MCF 10A (cell line): Measurements from ENCODE around the gene DIO1. TPM values are rescaled to one million over a fixed set of nuclear protein-coding genes. Genes with fewer than 3 reads are reported as not detected.

Source experiments
- BruUV-seq: library from RNA; stranded (reverse); fragments of 400-500 nt; replicated peaks from 2 replicates; lab custom pipeline; 2021; lab: Mats Ljungman, UMichigan
- CTCF ChIA-PET: fragments of 300-600 bp; sonication (Branson Sonifier 250); formaldehyde crosslinking; extraction: SDS; loops from one replicate; lab custom pipeline; 2021; ENCODE audit warnings: antibody characterized with exemption, inconsistent platforms; lab: Yijun Ruan, JAX
- POLR2A ChIA-PET: fragments of 300-600, 350-650 bp; sonication (Branson Sonifier 250); formaldehyde crosslinking; extraction: SDS; loops from one replicate; lab custom pipeline; 2020; ENCODE audit warnings: antibody characterized with exemption, inconsistent platforms; lab: Yijun Ruan, JAX
- DNase-seq: peaks from one replicate; pipeline ENCODE4 v3.0.0-alpha.2; 2018; ENCODE audit not compliant: unreplicated experiment
- H3K27ac Mint-ChIP-seq: one replicate; pipeline ENCODE4 v1.8.0; 2022; ENCODE audit warnings: mild to moderate bottlenecking, low read depth, mixed read lengths; ENCODE audit not compliant: unreplicated experiment
- H3K27me3 Mint-ChIP-seq: one replicate; pipeline ENCODE4 v1.8.0; 2022; ENCODE audit warnings: mixed read lengths; ENCODE audit not compliant: insufficient read depth, unreplicated experiment
- H3K36me3 Mint-ChIP-seq: one replicate; pipeline ENCODE4 v1.8.0; 2022; ENCODE audit warnings: mild to moderate bottlenecking, moderate library complexity, mixed read lengths; ENCODE audit not compliant: insufficient read depth, unreplicated experiment
- H3K4me1 Mint-ChIP-seq: one replicate; pipeline ENCODE4 v1.8.0; 2022; ENCODE audit warnings: mixed read lengths; ENCODE audit not compliant: insufficient read depth, unreplicated experiment
- H3K4me3 Mint-ChIP-seq: one replicate; pipeline ENCODE4 v1.8.0; 2022; ENCODE audit warnings: mild to moderate bottlenecking, moderate library complexity, mixed read lengths; ENCODE audit not compliant: unreplicated experiment
- H3K9me3 Mint-ChIP-seq: one replicate; pipeline ENCODE4 v1.8.0; 2022; ENCODE audit warnings: mixed read lengths; ENCODE audit not compliant: unreplicated experiment
- CTCF ChIP-seq: fragments of 200-600 bp; IDR thresholded peaks from one replicate; pipeline ENCODE4 v1.8.0; 2022; ENCODE audit warnings: antibody characterized with exemption, mild to moderate bottlenecking; ENCODE audit not compliant: unreplicated experiment
- intact Hi-C: fragments of 100-400 bp; cut with micrococcal nuclease; formaldehyde crosslinking; loops from 2 replicates; pipeline ENCODE4 v1.14.1; 2022
- total RNA-seq: library from RNA; stranded (reverse); gene quantifications from 2 replicates; pipeline ENCODE4 v1.2.3, GENCODE V29; 2022

Gene DIO1
- total RNA-seq, 1 experiment from 2014 or later, result not detected

- BruUV-seq, result TSS peak; percentile 48
- peaks cover 4% of the 10 kb centered on the region for H3K4me1 Mint-ChIP-seq
- ChIA-PET CTCF (interaction anchor here (0.6 to 1.4 kb wide), 5 partner anchors 10 to 60 kb away, joined by 3 to 6 read pairs (median 4); no protein-coding TSS in a partner anchor), POLR2A (interaction anchor here (0.8 to 2.8 kb wide), 9 partner anchors 11 to 163 kb away, joined by 3 to 20 read pairs (median 7); partner anchors contain the start of genes IFT25, LRRC42, TCEANC2 and TMEM59)
- no peak for TF ChIP-seq CTCF
- no peaks in the 10 kb centered on the region for H3K27me3 Mint-ChIP-seq
- peak within 1 kb of the TSS; percentile 84 for H3K4me3 Mint-ChIP-seq
- no peaks in the 10 kb centered on the region for H3K9me3 Mint-ChIP-seq
- H3K36me3 Mint-ChIP-seq, result peaks cover 10% of the 10 kb centered on the region
- peak; percentile 89 for DNase-seq
- peak within 1 kb of the TSS; percentile 93 for H3K27ac Mint-ChIP-seq
- intact Hi-C loops, result no loop called here
Observed at GRCh38 chr1:53889304-53890298, 4.4 kb upstream of the DIO1 start, which contains the start of gene YIPF1. TSS of gene YIPF1 (minus strand) at chr1:53889797. CDS start at chr1:53888937, 860 bp downstream.

GRCh38 chr1:53890522-53890941 is 3.5 kb upstream of the DIO1 start:
- Mint-ChIP-seq H3K4me3 (peak overlapping the region; percentile 84), H3K36me3 (peaks cover 4% of the 10 kb centered on the region), H3K4me1 (peaks cover 4% of the 10 kb centered on the region), H3K27me3 (no peaks in the 10 kb centered on the region), H3K27ac (peak overlapping the region; percentile 93), H3K9me3 (no peaks in the 10 kb centered on the region)
- ChIA-PET CTCF (interaction anchor here (1.2 to 1.4 kb wide), 2 partner anchors 11 to 59 kb away, joined by 3 to 4 read pairs; no protein-coding TSS in a partner anchor), POLR2A (interaction anchor here (1.2 to 2.8 kb wide), 6 partner anchors 12 to 69 kb away, joined by 4 to 20 read pairs (median 7); partner anchors contain the start of genes IFT25 and LRRC42)
- BruUV-seq, result no TSS peak
- intact Hi-C loops, result no loop called here
- peak; percentile 48 for DNase-seq
- no peak for TF ChIP-seq CTCF

- TF ChIP-seq CTCF, result no peak
- no peaks in the 10 kb centered on the region for H3K9me3 Mint-ChIP-seq
- ChIA-PET POLR2A (interaction anchor here (1.0 to 2.8 kb wide), 2 partner anchors 54 to 55 kb away, joined by 3 to 20 read pairs; partner anchors contain the start of genes IFT25 and LRRC42), CTCF (interaction anchor here (1.2 kb wide), 1 partner anchor 12 kb away, joined by 4 read pairs; no protein-coding TSS in a partner anchor)
- H3K36me3 Mint-ChIP-seq, result peaks cover 4% of the 10 kb centered on the region
- no peaks in the 10 kb centered on the region for H3K27me3 Mint-ChIP-seq
- intact Hi-C loops, result no loop called here
- H3K4me3 Mint-ChIP-seq, result no peak overlapping the region
- H3K27ac Mint-ChIP-seq, result no peak overlapping the region
- no TSS peak for BruUV-seq
- H3K4me1 Mint-ChIP-seq, result peaks cover 4% of the 10 kb centered on the region
- DNase-seq, result no peak
Observed at GRCh38 chr1:53891018-53891417, 3.0 kb upstream of the DIO1 start.
